Suprapubic skin (tissue), 4 donors: ENCODE results near the gene BCL2L1. TPM values are rescaled to one million over a fixed set of nuclear protein-coding genes. Genes with fewer than 3 reads are reported as not detected.
A peak's percentile ranks its signal among the peaks of the same experiment; 100 is the strongest.

Experiments
- DNase-seq, 2 donors: peaks; one replicate each; pipeline ENCODE4 v3.0.0-alpha.2; 2019; ENCODE audit warnings: low spot score in 2 of 2
- H3K27ac ChIP-seq: fragments of 200-600 bp; sonication (generic); one replicate; pipeline ENCODE4 v1.5.1; 2019
- H3K27me3 ChIP-seq: fragments of 200-600 bp; sonication (generic); one replicate; pipeline ENCODE4 v1.5.1; 2019
- H3K36me3 ChIP-seq: fragments of 200-600 bp; sonication (generic); one replicate; pipeline ENCODE4 v1.5.1; 2019
- H3K4me1 ChIP-seq: fragments of 200-600 bp; sonication (generic); one replicate; pipeline ENCODE4 v1.5.1; 2019
- H3K4me3 ChIP-seq: fragments of 200-600 bp; sonication (generic); one replicate; pipeline ENCODE4 v1.5.1; 2019; ENCODE audit warnings: mild to moderate bottlenecking
- H3K9me3 ChIP-seq: fragments of 200-600 bp; sonication (generic); one replicate; pipeline ENCODE4 v1.5.1; 2019
- CTCF ChIP-seq, 2 donors: fragments of 200-600 bp in 1 of 2; fragments of 450-650 bp in 1 of 2; sonication (generic) in 1 of 2; IDR thresholded peaks; one replicate each; pipeline ENCODE4 v1.5.1; 2016 to 2019; ENCODE audit warnings: antibody characterized with exemption in 2 of 2, mild to moderate bottlenecking in 1 of 2, moderate library complexity in 1 of 2
- EP300 ChIP-seq: sonication (generic); formaldehyde crosslinking; IDR thresholded peaks from one replicate; pipeline ENCODE4 v1.6.1; 2017; ENCODE audit warnings: antibody characterized with exemption
- POLR2A ChIP-seq, 2 donors: fragments of 450-650 bp; IDR thresholded peaks; one replicate each; pipeline ENCODE4 v1.6.1; 2017; ENCODE audit warnings: antibody characterized with exemption in 2 of 2, mild to moderate bottlenecking in 2 of 2, moderate library complexity in 2 of 2
- POLR2AphosphoS5 ChIP-seq, 3 donors: sonication (generic); formaldehyde crosslinking; IDR thresholded peaks; one replicate each; pipeline ENCODE4 v1.6.1; 2017; ENCODE audit warnings: antibody characterized with exemption in 3 of 3
- WGBS: methylation state at CpG from one replicate; pipeline ENCODE4 v1.1.5; 2018; 5-methylcytosine and 5-hydroxymethylcytosine counted together
- total RNA-seq, 4 donors: library from RNA; depleted of rRNA; stranded (reverse); fragments of >200 nt; gene quantifications; one replicate each; pipeline ENCODE4 v1.1.0, GENCODE V29; 2016

The BCL2L1 gene
- total RNA-seq = 100 to 1,000 TPM; 104 to 120 (median 107) TPM

- WGBS = 1% methylated on average over 32 of the region's 38 CpGs
- TF ChIP-seq POLR2A (IDR thresholded peaks at IDR 0.05) (peak in 1 of 2 donors; percentile 67), POLR2AphosphoS5 (IDR thresholded peaks at IDR 0.05) (peak in 2 of 3 donors; percentile 52 to 80), CTCF (IDR thresholded peaks at IDR 0.05) (peak; percentile 73 to 81), EP300 (no peak)
- Histone ChIP-seq H3K36me3 (no peaks in the 10 kb centered on the region), H3K27ac (peak within 1 kb of the TSS; percentile 98), H3K9me3 (no peaks in the 10 kb centered on the region), H3K27me3 (no peaks in the 10 kb centered on the region), H3K4me1 (peaks cover 52% of the 10 kb centered on the region), H3K4me3 (peak within 1 kb of the TSS; percentile 61)
- DNase-seq = peak; percentile 93
Measured at GRCh38 chr20:31722257-31723068, at the start of gene BCL2L1. Gene BCL2L1 (minus strand): TSS chr20:31722868. CDS start chr20:31722218, 650 bp downstream.

GRCh38 chr20:31770243-31770642 is 47.6 kb upstream of the BCL2L1 start:
- H3K4me1 ChIP-seq = no peaks in the 10 kb centered on the region
- DNase-seq = no peak
- TF ChIP-seq POLR2AphosphoS5 (IDR thresholded peaks at IDR 0.05) = no peak
- no peak for TF ChIP-seq CTCF (IDR thresholded peaks at IDR 0.05)
- TF ChIP-seq EP300 = no peak
- no peak for TF ChIP-seq POLR2A (IDR thresholded peaks at IDR 0.05)
- no peaks in the 10 kb centered on the region for H3K36me3 ChIP-seq
- H3K4me3 ChIP-seq = peak overlapping the region; percentile 10
- no peaks in the 10 kb centered on the region for H3K27me3 ChIP-seq
- WGBS = 49% methylated on average over 1 of the region's 1 CpG
- no peaks in the 10 kb centered on the region for H3K9me3 ChIP-seq
- H3K27ac ChIP-seq = no peak overlapping the region

- Histone ChIP-seq H3K36me3 (no peaks in the 10 kb centered on the region), H3K27ac (no peak overlapping the region), H3K4me3 (no peak overlapping the region), H3K4me1 (no peaks in the 10 kb centered on the region), H3K27me3 (no peaks in the 10 kb centered on the region), H3K9me3 (no peaks in the 10 kb centered on the region)
- 91% methylated on average over 5 of the region's 5 CpGs for WGBS
- TF ChIP-seq POLR2AphosphoS5 (IDR thresholded peaks at IDR 0.05) = no peak
- no peak for TF ChIP-seq EP300
- TF ChIP-seq CTCF (IDR thresholded peaks at IDR 0.05) = no peak
- no peak for TF ChIP-seq POLR2A (IDR thresholded peaks at IDR 0.05)
- DNase-seq = no peak
Measured at GRCh38 chr20:31769681-31770080, 47.0 kb upstream of the BCL2L1 start.

GRCh38 chr20:31767805-31768204 is 45.1 kb upstream of the BCL2L1 start:
- Histone ChIP-seq H3K9me3 (no peaks in the 10 kb centered on the region), H3K27me3 (no peaks in the 10 kb centered on the region), H3K4me3 (no peak overlapping the region), H3K27ac (no peak overlapping the region), H3K4me1 (no peaks in the 10 kb centered on the region), H3K36me3 (no peaks in the 10 kb centered on the region)
- 98% methylated on average over 3 of the region's 3 CpGs for WGBS
- no peak for TF ChIP-seq EP300
- TF ChIP-seq POLR2A (IDR thresholded peaks at IDR 0.05) = no peak
- TF ChIP-seq POLR2AphosphoS5 (IDR thresholded peaks at IDR 0.05) = no peak
- no peak for TF ChIP-seq CTCF (IDR thresholded peaks at IDR 0.05)
- no peak for DNase-seq

- no peak for TF ChIP-seq POLR2AphosphoS5 (IDR thresholded peaks at IDR 0.05)
- TF ChIP-seq CTCF (IDR thresholded peaks at IDR 0.05) = no peak
- no peak for TF ChIP-seq POLR2A (IDR thresholded peaks at IDR 0.05)
- TF ChIP-seq EP300 = no peak
- H3K4me1 ChIP-seq = no peaks in the 10 kb centered on the region
- 86% methylated on average over 2 of the region's 2 CpGs for WGBS
- DNase-seq = no peak
- H3K9me3 ChIP-seq = no peaks in the 10 kb centered on the region
- no peak overlapping the region for H3K4me3 ChIP-seq
- H3K27ac ChIP-seq = no peak overlapping the region
- H3K36me3 ChIP-seq = no peaks in the 10 kb centered on the region
- H3K27me3 ChIP-seq = no peaks in the 10 kb centered on the region
Measured at GRCh38 chr20:31764641-31765305, 42.1 kb upstream of the BCL2L1 start.
